ENCODE data around the gene DCLK1.

DNA sequence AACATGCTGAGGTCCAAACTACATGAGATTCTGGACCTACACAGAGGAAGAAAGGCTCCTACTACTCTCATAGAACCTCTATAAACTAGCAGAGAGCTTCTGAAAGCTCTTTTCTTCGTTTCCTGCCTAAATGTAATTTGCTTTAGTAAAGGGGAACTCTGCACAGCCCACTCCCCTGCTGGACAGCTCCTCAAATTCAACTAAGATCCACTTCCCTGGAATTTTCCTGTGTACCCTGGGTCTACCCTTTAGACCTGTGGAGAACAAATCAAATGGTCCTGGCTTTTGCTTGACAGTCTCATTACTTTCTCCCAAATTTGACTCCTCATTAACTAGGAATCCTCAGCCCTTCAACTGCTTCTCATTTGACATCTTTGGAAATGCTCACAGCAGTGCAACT, 3.5 kb upstream of the DCLK1 start:
- TF ChIP-seq, protein P1, sequence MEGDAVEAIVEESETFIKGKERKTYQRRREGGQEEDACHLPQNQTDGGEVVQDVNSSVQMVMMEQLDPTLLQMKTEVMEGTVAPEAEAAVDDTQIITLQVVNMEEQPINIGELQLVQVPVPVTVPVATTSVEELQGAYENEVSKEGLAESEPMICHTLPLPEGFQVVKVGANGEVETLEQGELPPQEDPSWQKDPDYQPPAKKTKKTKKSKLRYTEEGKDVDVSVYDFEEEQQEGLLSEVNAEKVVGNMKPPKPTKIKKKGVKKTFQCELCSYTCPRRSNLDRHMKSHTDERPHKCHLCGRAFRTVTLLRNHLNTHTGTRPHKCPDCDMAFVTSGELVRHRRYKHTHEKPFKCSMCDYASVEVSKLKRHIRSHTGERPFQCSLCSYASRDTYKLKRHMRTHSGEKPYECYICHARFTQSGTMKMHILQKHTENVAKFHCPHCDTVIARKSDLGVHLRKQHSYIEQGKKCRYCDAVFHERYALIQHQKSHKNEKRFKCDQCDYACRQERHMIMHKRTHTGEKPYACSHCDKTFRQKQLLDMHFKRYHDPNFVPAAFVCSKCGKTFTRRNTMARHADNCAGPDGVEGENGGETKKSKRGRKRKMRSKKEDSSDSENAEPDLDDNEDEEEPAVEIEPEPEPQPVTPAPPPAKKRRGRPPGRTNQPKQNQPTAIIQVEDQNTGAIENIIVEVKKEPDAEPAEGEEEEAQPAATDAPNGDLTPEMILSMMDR (conservative IDR thresholded peaks at IDR 0.05) = no peak
- no peak for TF ChIP-seq EZH2 (IDR thresholded peaks at IDR 0.05; ENCODE audit: low read depth)
